GM19463 (cell line): Measurements from ENCODE around the gene TUT4.

Experiments used
- ATAC-seq: cut with Tn5 transposase; IDR thresholded peaks from one replicate; pipeline ENCODE4 v1.9.1; 2021; ENCODE audit warnings: mild to moderate bottlenecking, moderate library complexity; ENCODE audit not compliant: unreplicated experiment

TUT4 gene

GRCh38 chr1:52572387-52572786 is 19.5 kb upstream of the TUT4 start:
- no peak for ATAC-seq

GRCh38 chr1:52571783-52572182 is 18.9 kb upstream of the TUT4 start:
- no peak for ATAC-seq

GRCh38 chr1:52569449-52570210 is 16.7 kb upstream of the TUT4 start:
- ATAC-seq = no peak

- no peak for ATAC-seq
These were observed 15.1 kb upstream of the TUT4 start for GRCh38 chr1:52567943-52568342.

GRCh38 chr1:52562766-52563165 is 9.9 kb upstream of the TUT4 start:
- no peak for ATAC-seq

GRCh38 chr1:52559875-52560274 is 7.0 kb upstream of the TUT4 start:
- ATAC-seq = no peak

- no peak for ATAC-seq
These were observed 6.0 kb upstream of the TUT4 start for GRCh38 chr1:52558941-52559340.

GRCh38 chr1:52556641-52557360 is 3.9 kb upstream of the TUT4 start:
- no peak for ATAC-seq

- ATAC-seq = no peak
These were observed 1.9 kb upstream of the TUT4 start for GRCh38 chr1:52554756-52555155.

GRCh38 chr1:52554267-52554640 is 1.4 kb upstream of the TUT4 start:
- ATAC-seq = no peak

GRCh38 chr1:52553362-52554266 is 722 bp upstream of the TUT4 start:
- ATAC-seq = peak; percentile 62

GRCh38 chr1:52552236-52552504 is 722 bp downstream of the TUT4 start:
- no peak for ATAC-seq

- ATAC-seq = no peak
These were observed 1.2 kb downstream of the TUT4 start for GRCh38 chr1:52551507-52552235.

GRCh38 chr1:52550447-52550846 is 2.4 kb downstream of the TUT4 start:
- ATAC-seq = no peak

GRCh38 chr1:52549267-52549666 is 3.6 kb downstream of the TUT4 start:
- no peak for ATAC-seq

GRCh38 chr1:52546852-52547251 is 6.0 kb downstream of the TUT4 start:
- no peak for ATAC-seq

- ATAC-seq = no peak
These were observed 8.0 kb downstream of the TUT4 start for GRCh38 chr1:52544665-52545525.

- ATAC-seq = no peak
These were observed 10.7 kb downstream of the TUT4 start for GRCh38 chr1:52542085-52542688.

GRCh38 chr1:52534928-52535764 is 17.7 kb downstream of the TUT4 start:
- ATAC-seq = no peak
